Thyroid gland (tissue), 4 donors: Measurements from ENCODE around the gene RAPGEF1. TPM values are rescaled to one million over a fixed set of nuclear protein-coding genes. Genes with fewer than 3 reads are reported as not detected.

Experiments used
- DNase-seq, 2 donors: peaks; one replicate each; pipeline ENCODE4 v3.0.0-alpha.2; 2019
- H3K27ac ChIP-seq, 3 donors: fragments of 200-600 bp; sonication (generic); 1 replicate in 2 of 3; 2 replicates in 1 of 3; pipeline ENCODE4 v1.5.1; 2016 to 2019; ENCODE audit warnings: mild to moderate bottlenecking in 1 of 3, moderate library complexity in 1 of 3
- H3K27me3 ChIP-seq: fragments of 200-600 bp; sonication (generic); one replicate; pipeline ENCODE4 v1.5.1; 2019
- H3K36me3 ChIP-seq, 2 donors: fragments of 200-600 bp; sonication (generic); one replicate each; pipeline ENCODE4 v1.5.1; 2016 to 2019
- H3K4me1 ChIP-seq, 2 donors: fragments of 200-600 bp; sonication (generic); one replicate each; pipeline ENCODE4 v1.5.1; 2017 to 2019
- H3K4me3 ChIP-seq, 3 donors: fragments of 200-600 bp; sonication (generic); replicated peaks in 1 of 3; 1 replicate in 2 of 3; 2 replicates in 1 of 3; pipeline ENCODE4 v1.5.1; 2016; ENCODE audit warnings: mild to moderate bottlenecking in 1 of 3
- H3K9me3 ChIP-seq: fragments of 200-600 bp; sonication (generic); one replicate; pipeline ENCODE4 v1.5.1; 2017
- CTCF ChIP-seq, 6 experiments: fragments of 200-600 bp in 3 of 6; fragments of 450-650 bp in 3 of 6; sonication (generic) in 3 of 6; IDR thresholded peaks; one replicate each; pipeline ENCODE4 v1.5.1; 2016 to 2019; ENCODE audit warnings: antibody characterized with exemption in 6 of 6, mild to moderate bottlenecking in 2 of 6, inconsistent platforms in 1 of 6, moderate library complexity in 1 of 6
- POLR2A ChIP-seq, 2 donors: fragments of 450-650 bp; IDR thresholded peaks; one replicate each; pipeline ENCODE4 v1.6.1; 2017; ENCODE audit warnings: antibody characterized with exemption in 2 of 2, mild to moderate bottlenecking in 2 of 2, moderate library complexity in 1 of 2
- WGBS, 2 donors: methylation state at CpG; one replicate each; pipeline ENCODE4 v1.1.5; 2017; 5-methylcytosine and 5-hydroxymethylcytosine counted together
- intact Hi-C: fragments of 100-400 bp; cut with DNase I; formaldehyde crosslinking; loops from one replicate; pipeline ENCODE4 v1.15.1; 2023
- total RNA-seq, 4 donors: library from RNA; depleted of rRNA; stranded (reverse); fragments of >200 nt; gene quantifications; one replicate each; pipeline ENCODE4 v1.2.3, GENCODE V29; 2016

Gene RAPGEF1
- total RNA-seq, 4 donors from 2014 or later, result 39.6 to 52.5 (median 44.9) TPM

- H3K9me3 ChIP-seq, result no peaks in the 10 kb centered on the region
- H3K4me1 ChIP-seq, result peaks cover 12 to 34% of the 10 kb centered on the region in 2 donors
- H3K27me3 ChIP-seq, result no peaks in the 10 kb centered on the region
- peak overlapping the region in 1 of 3 donors; percentile 10 for H3K27ac ChIP-seq
- peaks cover 6 to 14% of the 10 kb centered on the region in 2 donors for H3K36me3 ChIP-seq
- TF ChIP-seq CTCF (IDR thresholded peaks at IDR 0.05), result no peak
- no peak for TF ChIP-seq POLR2A (IDR thresholded peaks at IDR 0.05)
- intact Hi-C loops, result no loop called here
- no peak overlapping the region for H3K4me3 ChIP-seq
- 81 to 89% methylated on average over 5 of the region's 5 CpGs for WGBS, 2 donors
- no peak for DNase-seq
These were observed 122.3 kb downstream of the RAPGEF1 start for GRCh38 chr9:131617611-131618010.

- Histone ChIP-seq H3K4me3 (no peak overlapping the region), H3K4me1 (peaks cover 12 to 32% of the 10 kb centered on the region in 2 donors), H3K36me3 (peaks cover 6 to 14% of the 10 kb centered on the region in 2 donors), H3K9me3 (no peaks in the 10 kb centered on the region), H3K27me3 (no peaks in the 10 kb centered on the region), H3K27ac (peak overlapping the region in 1 of 3 donors; percentile 10)
- TF ChIP-seq CTCF (IDR thresholded peaks at IDR 0.05) (no peak), POLR2A (IDR thresholded peaks at IDR 0.05) (no peak)
- WGBS, 2 donors, result 71 to 88% methylated on average over 10 of the region's 10 CpGs
- DNase-seq, result no peak
- intact Hi-C loops, result no loop called here
These were observed 122.8 kb downstream of the RAPGEF1 start for GRCh38 chr9:131616983-131617604.

- Histone ChIP-seq H3K27ac (no peak overlapping the region), H3K4me3 (no peak overlapping the region), H3K27me3 (no peaks in the 10 kb centered on the region), H3K9me3 (no peaks in the 10 kb centered on the region), H3K4me1 (peaks cover 5 to 16% of the 10 kb centered on the region in 2 donors), H3K36me3 (peaks cover 0 to 9% of the 10 kb centered on the region in 2 donors)
- TF ChIP-seq POLR2A (IDR thresholded peaks at IDR 0.05) (no peak), CTCF (IDR thresholded peaks at IDR 0.05) (no peak)
- intact Hi-C loops, result no loop called here
- 92 to 96% methylated on average over 8 of the region's 8 CpGs for WGBS, 2 donors
- no peak for DNase-seq
These were observed 125.4 kb downstream of the RAPGEF1 start for GRCh38 chr9:131614340-131614915.

DNA sequence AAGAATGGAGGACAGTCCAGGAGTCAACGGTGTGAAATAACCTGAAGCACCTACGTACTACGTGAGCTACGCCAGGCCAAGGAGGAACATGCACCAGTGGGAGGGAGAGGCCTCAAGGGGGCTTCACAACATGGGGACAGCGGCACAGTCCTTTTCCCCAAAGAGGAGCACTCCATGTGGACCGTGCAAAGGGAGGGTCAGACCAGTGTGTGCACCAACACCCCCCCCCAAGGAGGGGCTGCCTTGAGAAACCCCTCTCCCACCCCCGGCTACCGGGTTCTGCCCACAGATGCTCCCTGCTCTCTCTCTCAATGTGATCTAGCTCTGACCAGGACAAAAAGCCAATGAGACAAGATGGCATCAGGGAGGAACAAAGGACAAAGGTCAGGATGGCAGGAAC, 126.0 kb downstream of the RAPGEF1 start:
- no peak for DNase-seq
- Histone ChIP-seq H3K4me3 (no peak overlapping the region), H3K4me1 (peaks cover 10 to 21% of the 10 kb centered on the region in 2 donors), H3K36me3 (peaks cover 0 to 4% of the 10 kb centered on the region in 2 donors), H3K27ac (no peak overlapping the region), H3K27me3 (no peaks in the 10 kb centered on the region), H3K9me3 (no peaks in the 10 kb centered on the region)
- intact Hi-C loops, result no loop called here
- 97 to 98% methylated on average over 6 to 8 of the region's 8 CpGs for WGBS, 2 donors
- TF ChIP-seq CTCF (IDR thresholded peaks at IDR 0.05) (no peak), POLR2A (IDR thresholded peaks at IDR 0.05) (no peak)

DNA sequence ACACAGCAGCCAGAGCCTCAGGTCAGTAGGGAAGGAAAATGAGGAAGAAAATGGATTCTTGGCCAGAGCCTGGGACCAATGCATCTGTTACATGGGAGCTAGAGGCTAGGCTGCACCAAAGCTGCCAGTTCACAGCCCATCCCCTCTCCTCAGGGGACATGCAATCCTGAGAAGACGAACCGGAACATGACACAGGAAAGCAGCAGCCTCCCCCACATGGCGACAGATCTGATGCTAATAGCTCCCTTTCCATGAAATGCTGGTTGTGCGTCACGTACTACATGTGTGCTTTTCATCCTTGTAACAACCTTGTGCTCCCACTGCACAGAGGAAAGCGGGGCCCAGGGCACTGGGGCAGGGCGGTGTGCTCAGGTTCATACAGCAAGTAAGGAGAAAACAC, 127.0 kb downstream of the RAPGEF1 start:
- intact Hi-C loops, result no loop called here
- no peaks in the 10 kb centered on the region for H3K27me3 ChIP-seq
- WGBS, 2 donors, result 94 to 98% methylated on average over 7 of the region's 7 CpGs

More for the DNA sequence above, 127.0 kb downstream of the RAPGEF1 start:
- no peak for TF ChIP-seq POLR2A (IDR thresholded peaks at IDR 0.05)
- no peak for TF ChIP-seq CTCF (IDR thresholded peaks at IDR 0.05)
- no peaks in the 10 kb centered on the region for H3K36me3 ChIP-seq
- H3K4me3 ChIP-seq, result no peak overlapping the region
- peaks cover 19 to 28% of the 10 kb centered on the region in 2 donors for H3K4me1 ChIP-seq
- no peaks in the 10 kb centered on the region for H3K9me3 ChIP-seq
- no peak overlapping the region for H3K27ac ChIP-seq
- DNase-seq, result no peak
